ENCODE data around the gene TXNDC11. TPM values are rescaled to one million over a fixed set of nuclear protein-coding genes. Genes with fewer than 3 reads are reported as not detected.

The TXNDC11 gene
- polyA plus RNA-seq, 1 donor (not counting 4 experiments of a cell fraction or from before 2014, with no cell fraction given): 35.9 TPM

- Histone ChIP-seq H3K9me3 (ENCODE audit: control insufficient read depth, low read depth, low read length) (no peaks in the 10 kb centered on the region), H4K20me1 (ENCODE audit: control insufficient read depth, extremely low read depth, insufficient read depth, low read length) (no peaks in the 10 kb centered on the region), H3K79me2 (ENCODE audit: control insufficient read depth, insufficient read depth, low read length) (peaks cover 29% of the 10 kb centered on the region), H3K4me2 (ENCODE audit: control insufficient read depth, extremely low read depth, insufficient read depth, low read depth, low read length) (no peak overlapping the region), H3K27me3 (ENCODE audit: control insufficient read depth, extremely low read depth, insufficient read depth, low read length) (no peaks in the 10 kb centered on the region), H3K36me3 (ENCODE audit: control insufficient read depth in 2 of 2, extremely low read depth in 1 of 2, insufficient read depth in 2 of 2, low read length in 2 of 2) (peaks cover 11 to 23% of the 10 kb centered on the region in 2 experiments), H3K4me1 (ENCODE audit: control insufficient read depth, extremely low read depth, insufficient read depth, low read length) (peaks cover 33% of the 10 kb centered on the region), H3K9me1 (ENCODE audit: control insufficient read depth, extremely low read depth, insufficient read depth, low read length) (no peaks in the 10 kb centered on the region), H3K4me3 (ENCODE audit: control insufficient read depth in 2 of 3, extremely low read depth in 1 of 3, insufficient read depth in 2 of 3, low read depth in 1 of 3, low read length in 3 of 3) (no peak overlapping the region), H3K9ac (ENCODE audit: control insufficient read depth, extremely low read depth, insufficient read depth, low read length) (no peak overlapping the region), H3K27ac (ENCODE audit: control insufficient read depth, insufficient read depth, low read length) (no peak overlapping the region), H2AFZ (ENCODE audit: control insufficient read depth, low read length) (no peak overlapping the region)
- no peak for DNase-seq (ENCODE audit: low read depth, low spot score)
- TF ChIP-seq EZH2 (IDR thresholded peaks at IDR 0.05; ENCODE audit: low read length): no peak
- no peak for TF ChIP-seq CTCF (optimal IDR thresholded peaks at IDR 0.05 in 1 of 3, IDR thresholded peaks at IDR 0.05 in 1 of 3, conservative IDR thresholded peaks at IDR 0.05 in 1 of 3; ENCODE audit: extremely low read depth in 1 of 3, insufficient read depth in 2 of 3, low read length in 3 of 3)
- FAIRE-seq: no peak
- dilution Hi-C loops (cut with MboI; ENCODE audit: extremely low pct_ligation_motif_present, low sequenced_read_pairs): no loop called here
Observed at GRCh38 chr16:11779074-11779473, 36.4 kb upstream of the TXNDC11 start.

DNA sequence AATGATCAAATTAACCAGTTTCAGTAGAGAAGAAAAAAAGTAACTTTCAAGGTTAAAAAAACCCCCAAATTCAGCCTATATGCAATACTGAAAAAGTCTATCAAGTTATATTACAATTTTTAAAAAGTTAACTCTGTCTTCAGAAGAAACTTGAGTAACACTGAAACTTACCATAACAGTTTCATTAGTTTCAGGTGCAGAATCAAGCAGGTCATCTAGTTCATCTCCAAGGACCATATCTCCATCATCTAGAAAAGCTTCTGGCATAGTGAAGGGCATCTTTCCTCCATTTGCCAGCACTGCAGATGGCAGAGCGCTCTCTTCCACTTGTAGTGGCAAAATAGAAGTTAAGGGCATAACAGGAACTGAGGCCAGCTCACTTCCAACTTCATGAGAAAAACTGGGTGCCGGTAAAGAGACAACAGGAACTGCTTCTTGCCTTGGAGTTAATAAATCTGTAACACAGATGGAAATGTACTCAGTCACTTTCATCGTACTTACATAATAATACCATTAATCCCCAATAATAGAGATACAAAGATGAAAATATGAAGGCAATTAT lies 31.5 kb upstream of the TXNDC11 start:
- dilution Hi-C loops (cut with MboI; ENCODE audit: extremely low pct_ligation_motif_present, low sequenced_read_pairs): no loop called here
- H3K79me2 ChIP-seq (ENCODE audit: control insufficient read depth, insufficient read depth, low read length): peaks cover 8% of the 10 kb centered on the region
- no peaks in the 10 kb centered on the region for H3K9me3 ChIP-seq (ENCODE audit: control insufficient read depth, low read depth, low read length)

More for the DNA sequence above, 31.5 kb upstream of the TXNDC11 start:
- no peaks in the 10 kb centered on the region for H4K20me1 ChIP-seq (ENCODE audit: control insufficient read depth, extremely low read depth, insufficient read depth, low read length)
- no peak overlapping the region for H3K4me3 ChIP-seq (ENCODE audit: control insufficient read depth in 2 of 3, extremely low read depth in 1 of 3, insufficient read depth in 2 of 3, low read depth in 1 of 3, low read length in 3 of 3)
- no peak for DNase-seq (ENCODE audit: low read depth, low spot score)
- H3K27ac ChIP-seq (ENCODE audit: control insufficient read depth, insufficient read depth, low read length): no peak overlapping the region
- H2AFZ ChIP-seq (ENCODE audit: control insufficient read depth, low read length): no peak overlapping the region
- no peak for FAIRE-seq
- TF ChIP-seq EZH2 (IDR thresholded peaks at IDR 0.05; ENCODE audit: low read length): no peak
- no peak for TF ChIP-seq CTCF (optimal IDR thresholded peaks at IDR 0.05 in 1 of 3, IDR thresholded peaks at IDR 0.05 in 1 of 3, conservative IDR thresholded peaks at IDR 0.05 in 1 of 3; ENCODE audit: extremely low read depth in 1 of 3, insufficient read depth in 2 of 3, low read length in 3 of 3)
- H3K36me3 ChIP-seq (ENCODE audit: control insufficient read depth in 2 of 2, extremely low read depth in 1 of 2, insufficient read depth in 2 of 2, low read length in 2 of 2): peaks cover 24 to 28% of the 10 kb centered on the region in 2 experiments
- no peak overlapping the region for H3K9ac ChIP-seq (ENCODE audit: control insufficient read depth, extremely low read depth, insufficient read depth, low read length)
- no peaks in the 10 kb centered on the region for H3K27me3 ChIP-seq (ENCODE audit: control insufficient read depth, extremely low read depth, insufficient read depth, low read length)
- no peaks in the 10 kb centered on the region for H3K9me1 ChIP-seq (ENCODE audit: control insufficient read depth, extremely low read depth, insufficient read depth, low read length)
- H3K4me1 ChIP-seq (ENCODE audit: control insufficient read depth, extremely low read depth, insufficient read depth, low read length): no peaks in the 10 kb centered on the region
- H3K4me2 ChIP-seq (ENCODE audit: control insufficient read depth, extremely low read depth, insufficient read depth, low read depth, low read length): no peak overlapping the region
